GM18499 (cell line): ENCODE measurements around the gene NXT1.

Experiments used
- ATAC-seq: cut with Tn5 transposase; IDR thresholded peaks from one replicate; pipeline ENCODE4 v1.9.1; 2021; ENCODE audit warnings: moderate number of reproducible peaks; ENCODE audit not compliant: insufficient read depth, unreplicated experiment

The NXT1 gene

DNA sequence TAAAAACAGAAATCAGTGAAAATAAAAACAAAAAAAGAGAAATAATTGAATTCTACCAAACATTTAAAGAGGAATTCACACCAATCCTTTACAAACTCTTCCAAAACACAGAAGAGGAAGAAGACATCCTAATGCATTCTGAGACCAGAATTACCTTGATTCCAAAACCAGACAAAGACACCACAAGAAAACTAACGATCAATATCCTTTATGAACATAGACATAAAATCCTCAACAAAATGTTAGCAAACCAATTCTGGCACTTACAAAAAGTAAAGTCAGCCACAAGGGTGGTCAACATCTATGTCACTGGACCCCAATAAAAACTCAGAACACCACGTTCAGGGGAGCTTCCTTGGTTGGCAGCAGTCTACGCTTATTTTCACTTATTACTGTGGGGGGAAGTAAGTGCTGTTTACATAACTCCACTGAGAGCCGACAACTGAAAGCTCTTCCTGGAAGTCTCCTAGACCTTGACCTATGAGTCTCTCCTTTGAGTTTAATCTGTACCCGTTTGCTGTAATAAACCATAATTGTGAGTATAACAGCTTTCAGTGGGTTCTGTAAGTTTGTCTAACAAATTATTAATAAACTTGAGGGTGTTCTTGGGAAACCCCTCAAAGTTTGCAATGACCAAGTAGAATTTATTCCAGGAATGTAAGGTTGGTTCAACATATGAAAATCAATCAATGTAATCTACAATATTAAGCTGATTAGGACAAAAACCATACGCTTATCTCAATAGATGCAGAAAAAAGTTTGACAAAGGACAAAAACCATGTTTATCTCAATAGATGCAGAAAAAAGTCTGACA, 35.9 kb downstream of the NXT1 start:
- no peak for ATAC-seq

DNA sequence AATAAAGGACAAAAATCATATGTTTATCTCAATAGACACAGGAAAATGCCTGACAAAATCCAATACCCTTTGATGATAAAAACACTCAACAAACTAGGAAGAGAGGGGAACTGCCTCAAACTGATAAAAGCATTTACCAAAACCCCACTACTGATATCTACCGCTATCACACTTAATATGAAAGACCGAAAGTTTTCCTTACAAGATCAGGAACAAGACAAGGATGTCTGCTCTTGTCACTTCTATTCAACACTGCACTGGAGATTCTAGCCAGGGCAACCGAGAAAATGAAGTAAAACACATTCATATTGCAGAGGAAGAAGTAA, 36.5 kb downstream of the NXT1 start:
- no peak for ATAC-seq

DNA sequence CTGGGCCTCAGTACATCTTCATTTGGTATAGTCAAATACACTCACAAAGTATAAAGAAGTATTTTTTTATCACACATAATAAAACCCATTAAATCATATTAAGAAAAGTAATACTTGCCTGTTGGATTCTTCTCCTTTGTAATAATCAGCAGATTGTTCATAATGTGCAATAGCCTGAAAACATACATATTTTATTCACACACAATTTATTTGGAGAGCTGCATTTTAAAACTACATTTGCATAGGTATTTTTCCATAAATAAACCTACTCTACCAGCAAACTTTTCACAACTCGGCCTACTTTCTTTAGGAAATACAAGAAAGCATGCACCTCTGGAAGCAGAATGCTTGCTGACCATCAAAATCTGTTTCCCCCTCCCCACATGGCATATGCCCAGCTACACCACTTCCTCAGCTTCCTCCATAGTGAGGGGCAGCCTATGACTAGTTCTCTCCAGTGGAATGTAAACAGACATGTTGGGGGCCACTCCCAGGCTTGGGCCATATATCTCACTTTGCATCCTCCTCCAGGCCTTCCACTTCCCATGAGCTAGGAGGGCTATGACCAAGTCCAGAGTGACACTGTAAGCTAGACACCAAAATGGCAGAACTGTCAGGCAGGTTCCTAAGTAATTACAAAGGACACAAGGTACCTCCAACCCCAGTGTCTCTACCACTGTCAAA, 39.6 kb downstream of the NXT1 start:
- ATAC-seq: no peak

DNA sequence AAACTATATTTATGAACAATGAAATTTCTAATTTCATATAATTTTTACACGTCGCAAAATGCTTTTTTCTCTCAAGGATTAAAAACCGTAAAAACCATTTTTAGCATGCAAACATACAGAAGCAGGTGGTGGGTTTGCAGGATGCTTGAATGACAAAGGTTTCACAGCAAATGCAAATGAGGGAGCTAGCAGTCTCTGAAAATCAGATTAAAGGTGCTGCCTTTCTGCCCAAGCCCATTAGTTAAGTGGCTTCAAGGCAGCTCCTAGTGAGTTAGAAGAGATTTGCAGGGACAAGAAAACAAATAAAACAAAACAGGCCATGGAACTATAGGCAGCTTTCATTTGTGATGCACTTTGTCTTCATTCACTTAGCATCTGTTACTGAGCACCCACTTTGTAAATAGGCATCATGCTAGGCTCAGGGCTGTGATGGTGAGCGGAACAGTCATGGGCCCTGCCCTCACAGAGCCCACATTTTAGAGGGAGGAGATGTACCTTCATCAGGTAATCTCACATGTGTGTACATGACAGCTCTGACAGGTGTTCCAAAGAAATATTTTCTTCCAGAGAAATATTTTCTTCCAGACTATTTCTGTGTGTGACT, 41.2 kb downstream of the NXT1 start:
- no peak for ATAC-seq

DNA sequence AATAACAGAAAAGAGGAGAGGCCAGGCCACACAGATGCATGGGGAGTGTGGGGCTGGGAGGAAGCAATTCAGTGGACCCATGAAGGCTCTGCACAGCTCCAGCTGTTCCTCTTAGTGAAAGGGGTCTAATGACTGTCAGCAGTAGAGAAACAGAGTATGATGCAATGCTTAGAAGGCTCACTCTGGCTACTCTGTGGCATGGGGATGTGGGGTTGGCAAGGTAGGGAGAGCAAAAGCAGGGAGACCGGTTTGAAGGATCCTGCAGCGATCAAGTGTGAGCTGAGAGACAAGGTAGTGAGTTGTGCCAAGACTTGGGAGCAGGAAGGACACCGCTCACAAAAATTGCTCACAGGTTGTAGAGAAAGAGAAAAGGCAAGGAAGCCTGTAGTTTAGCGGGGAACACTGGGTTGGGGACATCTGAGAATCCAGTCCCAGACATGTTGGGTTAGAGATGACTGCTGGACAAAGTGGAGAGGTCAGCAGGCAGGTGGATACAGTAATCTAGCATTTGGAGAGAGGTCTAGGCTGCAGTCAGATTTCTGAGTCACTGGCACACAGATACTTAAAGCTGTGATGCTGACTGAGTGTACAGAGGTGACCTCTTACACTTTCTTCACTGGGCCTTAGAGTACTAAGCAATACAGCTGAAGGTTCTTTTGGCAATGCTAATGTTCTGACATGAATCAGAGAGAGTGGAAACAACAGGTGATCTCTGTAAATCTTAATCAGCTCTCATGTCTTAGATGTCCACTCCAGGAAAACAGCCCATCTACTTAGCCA, 43.6 kb downstream of the NXT1 start:
- ATAC-seq: no peak

DNA sequence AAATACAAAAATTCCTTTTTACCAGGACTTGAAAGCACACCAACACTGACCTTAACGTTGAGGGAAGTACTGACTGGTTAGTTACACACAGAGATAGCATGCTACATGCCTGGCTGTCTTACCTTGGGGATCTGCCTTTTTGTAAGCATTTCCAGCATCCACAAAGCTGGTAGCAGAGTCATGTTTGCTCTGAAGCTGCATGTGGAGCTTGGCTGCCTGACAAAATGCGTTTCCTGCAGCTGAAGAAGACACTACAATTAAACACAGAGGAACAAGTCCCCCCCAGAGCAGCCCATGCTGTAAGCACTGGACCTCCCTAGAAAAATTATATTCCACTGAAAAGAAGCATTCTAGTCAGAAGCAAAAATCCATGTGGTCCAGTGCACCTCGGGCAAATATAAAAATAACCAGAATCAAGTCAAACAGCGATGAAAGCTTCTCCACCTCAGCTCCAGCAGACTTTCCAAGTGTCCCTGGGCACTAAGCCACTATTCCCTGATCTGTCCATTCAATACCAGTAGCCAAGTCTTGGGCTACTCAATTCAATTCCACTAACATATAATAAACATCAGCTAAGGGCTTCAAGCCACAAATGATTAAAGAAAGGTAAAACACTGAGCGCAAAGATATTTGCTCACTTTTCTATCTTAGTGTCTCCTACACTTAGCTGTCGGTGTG, 46.5 kb downstream of the NXT1 start:
- no peak for ATAC-seq

DNA sequence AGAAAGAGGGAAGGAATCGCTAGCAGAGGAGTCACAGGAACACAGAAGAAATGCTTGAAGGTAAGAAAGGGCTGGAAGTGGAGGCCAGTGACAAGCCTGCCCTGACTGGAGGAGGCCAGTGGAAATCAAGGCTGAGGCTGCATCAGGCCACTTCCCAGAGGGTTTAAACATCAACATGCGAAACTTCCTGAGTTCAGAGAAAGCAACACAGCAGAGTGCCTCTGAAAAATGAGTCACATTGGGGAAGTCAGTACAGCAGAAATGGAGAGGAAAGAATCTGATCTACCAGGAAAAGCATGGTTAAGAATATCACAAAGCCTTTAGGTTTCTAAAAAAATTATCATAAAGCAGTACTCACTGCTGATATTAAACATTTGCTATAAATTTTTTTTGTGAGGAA, 47.4 kb downstream of the NXT1 start:
- no peak for ATAC-seq

DNA sequence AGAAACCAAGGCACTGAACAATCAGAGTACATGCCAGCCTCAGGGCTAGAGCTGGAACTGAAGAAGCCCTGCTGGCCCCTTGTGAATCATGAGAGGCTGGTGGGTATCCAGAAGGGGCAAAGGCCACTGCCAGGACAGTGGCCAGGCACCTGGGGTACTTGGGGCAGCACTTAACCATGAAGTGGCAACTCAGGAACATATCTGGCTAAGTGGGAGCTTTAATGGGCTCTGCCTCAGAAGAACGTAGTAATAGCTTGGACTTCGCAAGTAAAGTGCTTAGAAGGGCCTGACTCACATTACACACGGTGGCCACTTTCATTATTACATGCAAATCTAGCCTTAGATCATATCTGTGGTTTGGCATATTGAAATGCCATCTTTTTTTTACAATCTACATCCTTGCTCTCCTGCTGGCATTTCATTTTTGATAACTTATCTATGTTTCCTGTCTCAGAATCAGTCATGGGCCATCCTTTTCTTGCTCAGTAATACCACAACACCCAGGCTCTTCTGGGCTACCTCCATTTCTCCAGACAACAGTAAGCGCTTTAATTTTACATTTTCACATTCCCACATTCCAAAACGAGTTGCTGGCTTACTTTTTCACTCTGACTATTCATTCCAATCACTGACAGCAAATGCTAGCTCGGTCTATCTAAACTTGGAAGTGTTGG, 49.1 kb downstream of the NXT1 start:
- peak; percentile 70 for ATAC-seq

DNA sequence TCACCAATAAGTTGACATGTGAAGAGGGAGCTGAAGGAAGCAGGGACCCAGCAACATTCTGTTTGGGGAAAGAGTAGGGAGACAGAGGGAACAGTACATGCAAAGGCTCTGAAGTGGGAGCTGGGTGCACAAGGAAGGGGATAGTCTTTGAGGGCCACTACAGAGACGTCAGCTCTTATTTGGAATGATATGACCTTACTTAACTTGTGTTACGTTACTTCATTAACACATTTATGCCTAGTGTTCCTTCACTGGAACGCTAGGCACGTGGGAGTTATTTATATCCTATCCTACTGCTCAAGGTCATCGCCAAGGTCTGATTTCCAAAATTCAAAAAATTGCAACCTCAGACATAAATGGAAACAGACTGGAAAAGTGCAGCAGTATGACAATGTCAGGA, 50.5 kb downstream of the NXT1 start:
- no peak for ATAC-seq

DNA sequence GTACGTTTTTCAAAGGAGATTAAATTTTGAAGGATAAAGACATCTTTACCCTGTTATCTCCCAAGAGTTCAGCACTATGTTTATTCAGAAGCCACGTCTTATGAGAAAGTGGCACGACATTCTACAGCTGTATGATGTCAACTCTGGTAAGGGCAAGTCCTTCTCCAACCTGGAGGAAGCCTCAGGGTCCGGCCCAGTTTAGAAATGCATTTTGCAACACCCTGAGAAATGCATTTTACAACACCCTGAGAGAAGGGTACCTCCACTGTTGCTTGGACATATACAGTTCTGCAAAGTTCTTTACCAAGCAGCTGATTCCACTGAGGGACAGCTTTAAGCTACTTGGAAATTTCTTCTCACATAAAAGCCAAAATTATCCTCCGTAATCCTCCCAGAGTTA, 53.2 kb downstream of the NXT1 start:
- ATAC-seq: no peak

DNA sequence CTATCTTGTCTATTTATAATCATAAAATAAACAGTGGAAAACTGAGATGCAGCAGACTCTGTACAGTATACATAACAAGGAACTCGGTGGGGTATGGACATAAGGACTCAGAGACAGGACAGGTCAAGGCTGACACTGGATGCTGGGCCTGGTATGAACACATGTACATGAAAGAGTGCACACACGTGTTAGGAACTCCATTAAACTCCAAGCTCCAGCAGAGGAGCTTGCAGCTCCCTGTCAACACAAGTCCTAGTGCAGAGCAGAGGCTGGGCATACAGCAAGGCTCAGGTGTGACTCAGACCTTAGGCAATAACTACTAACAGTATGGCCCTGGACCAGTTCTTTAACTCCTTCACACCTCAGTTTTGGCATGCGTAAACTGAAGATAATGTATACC, 53.6 kb downstream of the NXT1 start:
- ATAC-seq: no peak
